ENCODE results near the gene TUBB2B.

The TUBB2B gene

DNA sequence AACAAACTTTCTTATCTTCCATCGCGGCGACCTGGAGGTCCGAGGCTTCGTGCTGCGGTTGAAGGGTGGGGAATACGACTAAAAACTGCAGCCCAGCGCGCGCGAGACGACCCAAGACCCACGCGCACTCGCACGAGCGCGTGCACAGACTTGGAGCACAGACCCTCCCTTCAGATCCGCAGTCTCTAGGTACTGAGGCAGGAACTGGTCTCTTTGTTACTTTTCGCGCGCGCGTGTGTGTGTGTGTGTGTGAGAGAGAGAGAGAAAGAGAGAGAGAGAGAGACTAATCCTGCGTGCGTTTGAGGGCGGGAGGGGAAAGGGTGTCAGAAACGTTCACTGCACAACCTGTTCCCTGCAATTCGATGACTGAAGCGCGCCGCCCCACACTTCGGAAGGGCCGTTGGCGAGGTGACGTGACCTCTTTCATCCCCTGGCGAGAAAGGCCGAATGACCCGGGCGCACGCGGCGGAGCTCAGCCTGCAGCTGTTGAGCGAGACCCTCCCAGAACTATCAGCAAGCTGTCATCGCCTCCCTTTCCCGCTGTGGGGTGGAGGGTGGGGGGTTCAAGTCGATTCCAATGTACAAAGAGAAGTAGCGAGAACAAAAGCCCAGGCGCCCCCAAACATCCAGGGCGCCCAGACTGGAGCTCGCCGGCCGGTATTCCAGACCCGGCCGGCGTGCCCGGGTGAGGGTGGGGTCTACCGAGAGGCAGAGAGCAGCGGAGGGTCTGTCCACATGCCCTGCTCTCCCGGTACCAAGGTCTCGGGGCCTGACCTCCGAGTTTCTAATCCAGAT, 1.5 kb upstream of the TUBB2B start:
- no peak for DNase-seq (ENCODE audit: extremely low read depth, low read depth)
- TF ChIP-seq, protein P1, sequence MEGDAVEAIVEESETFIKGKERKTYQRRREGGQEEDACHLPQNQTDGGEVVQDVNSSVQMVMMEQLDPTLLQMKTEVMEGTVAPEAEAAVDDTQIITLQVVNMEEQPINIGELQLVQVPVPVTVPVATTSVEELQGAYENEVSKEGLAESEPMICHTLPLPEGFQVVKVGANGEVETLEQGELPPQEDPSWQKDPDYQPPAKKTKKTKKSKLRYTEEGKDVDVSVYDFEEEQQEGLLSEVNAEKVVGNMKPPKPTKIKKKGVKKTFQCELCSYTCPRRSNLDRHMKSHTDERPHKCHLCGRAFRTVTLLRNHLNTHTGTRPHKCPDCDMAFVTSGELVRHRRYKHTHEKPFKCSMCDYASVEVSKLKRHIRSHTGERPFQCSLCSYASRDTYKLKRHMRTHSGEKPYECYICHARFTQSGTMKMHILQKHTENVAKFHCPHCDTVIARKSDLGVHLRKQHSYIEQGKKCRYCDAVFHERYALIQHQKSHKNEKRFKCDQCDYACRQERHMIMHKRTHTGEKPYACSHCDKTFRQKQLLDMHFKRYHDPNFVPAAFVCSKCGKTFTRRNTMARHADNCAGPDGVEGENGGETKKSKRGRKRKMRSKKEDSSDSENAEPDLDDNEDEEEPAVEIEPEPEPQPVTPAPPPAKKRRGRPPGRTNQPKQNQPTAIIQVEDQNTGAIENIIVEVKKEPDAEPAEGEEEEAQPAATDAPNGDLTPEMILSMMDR (IDR thresholded peaks at IDR 0.05; ENCODE audit: low read depth, low read length, missing control alignments), result no peak
- H3K4me3 ChIP-seq (replicated peaks; ENCODE audit: low read depth, low read length), result no peak overlapping the region

DNA sequence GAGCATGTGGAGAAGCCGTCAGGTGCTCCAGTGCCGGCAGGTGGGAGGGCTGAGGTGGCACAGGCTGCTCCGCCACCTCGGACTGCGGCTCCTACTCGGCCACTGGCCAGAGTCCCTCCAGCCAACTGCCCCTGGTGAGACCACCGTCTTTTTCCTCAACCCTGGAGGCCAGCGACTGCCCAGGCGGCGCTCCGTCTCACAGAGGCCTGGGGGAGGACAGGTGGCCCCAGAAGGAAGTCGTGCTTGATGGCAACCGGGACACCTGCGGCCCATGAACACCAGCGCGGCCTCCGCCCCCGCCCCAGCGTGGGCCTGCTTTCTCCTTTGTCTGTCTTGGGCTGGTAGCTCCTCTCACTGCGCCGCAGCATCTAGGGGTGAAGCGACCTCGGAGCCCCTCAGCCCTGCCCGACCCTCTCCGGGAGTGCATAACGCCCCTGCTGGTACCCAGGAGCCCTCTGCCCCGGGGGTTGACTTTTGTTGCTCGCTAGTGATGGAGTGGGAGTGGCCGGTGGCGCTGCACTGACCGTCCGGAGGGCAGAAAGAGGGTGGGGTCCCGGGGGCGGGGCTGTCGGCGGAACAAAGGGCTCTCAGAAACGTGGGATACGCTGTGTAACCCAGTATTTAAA, 706 bp upstream of the TUBB2B start:
- peak overlapping the region; percentile 49 for H3K4me3 ChIP-seq (replicated peaks; ENCODE audit: low read depth, low read length)
- no peak for DNase-seq (ENCODE audit: extremely low read depth, low read depth)
- TF ChIP-seq, protein P1 (IDR thresholded peaks at IDR 0.05; ENCODE audit: low read depth, low read length, missing control alignments), result no peak

DNA sequence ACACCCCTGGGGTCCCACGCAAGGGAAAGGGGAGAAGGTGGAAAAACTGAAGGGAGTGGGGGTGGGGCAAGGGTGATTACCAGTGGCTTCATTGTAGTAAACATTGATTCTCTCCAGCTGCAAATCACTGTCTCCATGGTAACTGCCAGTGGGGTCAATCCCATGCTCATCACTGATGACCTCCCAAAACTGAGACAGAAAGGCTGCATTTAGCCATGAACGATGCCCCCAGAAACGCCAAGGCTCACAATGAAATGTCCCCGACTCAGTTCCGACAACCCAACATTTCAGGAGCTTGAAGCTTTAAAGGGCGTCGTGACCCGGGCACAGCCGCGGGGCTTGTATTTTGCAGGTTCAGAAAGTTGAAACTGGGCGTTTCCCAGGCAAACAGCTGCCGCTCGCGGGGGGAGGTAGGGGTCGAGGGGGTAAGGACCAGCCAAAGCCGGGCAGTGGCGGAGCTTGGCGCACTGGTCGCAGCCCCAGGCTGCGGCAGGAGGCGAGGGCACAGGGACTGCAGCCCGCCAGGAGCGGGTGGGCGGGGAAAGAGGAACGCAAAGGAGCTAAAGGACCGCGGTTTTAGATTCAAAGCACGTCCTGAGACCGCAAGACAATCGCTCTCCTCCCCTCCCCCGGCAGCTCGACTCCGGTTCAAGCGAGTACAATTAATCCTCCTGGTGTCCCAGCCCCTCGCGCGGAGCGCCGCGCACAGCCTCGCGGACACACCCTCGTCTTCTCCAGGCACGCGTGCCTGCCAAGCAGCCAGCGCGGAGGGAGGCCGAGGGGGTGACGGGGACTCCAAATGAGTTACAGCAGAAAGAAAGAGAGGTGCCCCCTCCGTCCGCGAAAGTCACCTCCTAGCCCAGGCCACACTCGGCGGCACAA, 731 bp downstream of the TUBB2B start:
- peak overlapping the region; percentile 49 for H3K4me3 ChIP-seq (replicated peaks; ENCODE audit: low read depth, low read length)
- DNase-seq (ENCODE audit: extremely low read depth, low read depth), result no peak
- TF ChIP-seq, protein P1 (IDR thresholded peaks at IDR 0.05; ENCODE audit: low read depth, low read length, missing control alignments), result no peak

DNA sequence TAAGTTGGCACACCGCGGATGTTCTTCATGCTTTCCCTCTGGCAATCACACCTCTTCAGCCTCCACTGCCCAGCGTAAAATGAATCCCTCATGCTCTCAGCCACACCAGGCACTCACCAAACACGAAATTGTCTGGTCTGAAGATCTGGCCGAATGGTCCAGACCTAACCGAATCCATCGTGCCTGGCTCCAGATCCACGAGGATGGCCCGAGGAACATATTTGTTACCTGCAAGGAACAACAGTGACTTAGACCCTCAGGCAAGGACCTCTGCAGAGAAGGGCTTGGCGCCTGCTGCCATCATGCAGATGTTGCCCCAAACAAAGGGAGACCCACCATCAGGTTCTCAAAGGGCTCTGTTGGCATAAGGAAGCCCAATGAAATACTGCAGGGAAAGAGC, 1.4 kb downstream of the TUBB2B start:
- TF ChIP-seq, protein P1 (IDR thresholded peaks at IDR 0.05; ENCODE audit: low read depth, low read length, missing control alignments), result no peak
- no peak for DNase-seq (ENCODE audit: extremely low read depth, low read depth)
- peak overlapping the region; percentile 49 for H3K4me3 ChIP-seq (replicated peaks; ENCODE audit: low read depth, low read length)

DNA sequence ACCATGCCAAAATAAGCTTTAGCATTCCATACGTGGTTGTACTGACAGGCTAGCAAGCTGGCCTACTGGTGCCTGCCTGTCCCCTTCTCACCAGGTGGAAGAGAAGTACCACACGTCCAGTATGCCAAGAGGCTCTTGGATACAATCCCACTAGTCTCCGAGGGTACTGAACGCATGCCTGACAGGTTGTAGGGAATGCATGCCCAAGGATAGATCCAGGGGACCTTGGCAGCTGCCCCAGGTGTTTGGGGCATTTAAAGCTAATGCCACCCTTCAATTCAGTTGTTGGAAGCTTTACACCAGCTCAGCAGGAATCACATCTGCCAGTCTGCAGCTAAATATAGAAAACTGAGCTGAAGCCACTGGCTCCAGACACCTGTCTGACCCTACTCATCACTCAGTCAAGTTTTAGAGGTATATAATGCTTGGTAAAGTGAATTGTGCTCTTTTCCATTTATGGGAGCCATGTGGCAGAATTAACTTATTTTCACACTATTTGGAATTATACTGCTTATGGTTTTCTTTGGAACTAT, 4.9 kb downstream of the TUBB2B start:
- no peak overlapping the region for H3K4me3 ChIP-seq (replicated peaks; ENCODE audit: low read depth, low read length)
- TF ChIP-seq, protein P1 (IDR thresholded peaks at IDR 0.05; ENCODE audit: low read depth, low read length, missing control alignments), result no peak
- no peak for DNase-seq (ENCODE audit: extremely low read depth, low read depth)

DNA sequence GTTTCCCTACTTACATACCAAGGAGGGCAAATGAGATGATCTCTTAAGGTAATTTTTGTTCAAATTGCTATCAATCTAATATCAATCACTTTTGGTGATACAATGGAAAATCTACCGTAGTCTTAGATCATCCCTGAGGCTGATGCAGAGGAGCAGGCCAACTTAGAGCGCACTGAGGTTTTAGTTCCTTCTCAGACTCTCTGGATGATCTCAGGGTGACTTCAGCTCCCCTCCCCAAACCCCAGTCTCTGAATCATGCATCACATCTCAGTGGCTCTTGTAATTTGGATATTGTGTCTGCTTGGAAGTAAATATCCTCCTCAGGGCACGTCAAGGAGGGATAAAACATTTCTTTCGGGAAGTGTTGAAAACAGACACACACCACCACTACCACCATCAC, 5.9 kb downstream of the TUBB2B start:
- no peak for DNase-seq (ENCODE audit: extremely low read depth, low read depth)
- no peak overlapping the region for H3K4me3 ChIP-seq (replicated peaks; ENCODE audit: low read depth, low read length)
- TF ChIP-seq, protein P1 (IDR thresholded peaks at IDR 0.05; ENCODE audit: low read depth, low read length, missing control alignments), result no peak
